Posterior cingulate gyrus (tissue), 11 donors: ENCODE data around the gene SYT12.
"Not testable (repeated sequence)": the region's sequence is repeated elsewhere in the genome, so short reads cannot be mapped to it uniquely, and the experiment has no call there.

Source experiments
- DNase-seq, 10 donors: peaks; one replicate each; pipeline versions ENCODE4 v3.0.0 to v3.0.0-alpha.2; 2020 to 2021; ENCODE audit warnings: mixed read lengths in 3 of 10
- intact Hi-C: fragments of 100-400 bp; cut with DNase I; formaldehyde crosslinking; loops from one replicate; pipeline ENCODE4 v1.15.1; 2023

SYT12 gene

GRCh38 chr11:67022961-67023956, at the start of gene SYT12:
TSS of gene SYT12 (plus strand) at chr11:67023134. CDS start at chr11:67030145, 7,011 bp downstream.
- intact Hi-C loops = no loop called here
- peak in 9 of 10 donors; percentile 24 to 93 (median 59) for DNase-seq

GRCh38 chr11:66973956-66974580, 48.9 kb upstream of the SYT12 start:
- DNase-seq = no peak
- intact Hi-C loops = no loop called here

- intact Hi-C loops = no loop called here
- no peak for DNase-seq
These were observed 48.1 kb upstream of the SYT12 start, which contains the start of gene C11orf86 for GRCh38 chr11:66974724-66975404. TSS of gene C11orf86 (plus strand) at chr11:66975304. CDS start at chr11:66975363, 59 bp downstream.

GRCh38 chr11:66975405-66976027, 47.4 kb upstream of the SYT12 start:
- intact Hi-C loops = no loop called here
- no peak for DNase-seq

GRCh38 chr11:66976028-66976467, 46.9 kb upstream of the SYT12 start:
- intact Hi-C loops = no loop called here
- peak in 1 of 10 donors; percentile 79 for DNase-seq

- intact Hi-C loops = no loop called here
These were observed 46.0 kb upstream of the SYT12 start for GRCh38 chr11:66976925-66977324.

GRCh38 chr11:66978229-66978628, 44.7 kb upstream of the SYT12 start:
- intact Hi-C loops = no loop called here
- no peak for DNase-seq

More at GRCh38 chr11:66976925-66977324, 46.0 kb upstream of the SYT12 start:
- DNase-seq = no peak

GRCh38 chr11:66978717-66979116, 44.2 kb upstream of the SYT12 start:
- intact Hi-C loops = no loop called here
- DNase-seq = no peak

GRCh38 chr11:66979336-66979980, 43.5 kb upstream of the SYT12 start:
- DNase-seq = no peak
- intact Hi-C loops = no loop called here

GRCh38 chr11:66981976-66982578, 40.9 kb upstream of the SYT12 start:
- DNase-seq = peak in 8 of 10 donors; percentile 37 to 90 (median 54)
- intact Hi-C loops = no loop called here

- intact Hi-C loops = no loop called here
- DNase-seq = no peak
These were observed 39.5 kb upstream of the SYT12 start for GRCh38 chr11:66983275-66983924.

- intact Hi-C loops = no loop called here
- no peak for DNase-seq
These were observed 37.3 kb upstream of the SYT12 start for GRCh38 chr11:66985508-66986177.

GRCh38 chr11:66986178-66986545, 36.8 kb upstream of the SYT12 start:
- DNase-seq = no peak
- intact Hi-C loops = no loop called here

- DNase-seq = no peak
- intact Hi-C loops = no loop called here
These were observed 35.7 kb upstream of the SYT12 start for GRCh38 chr11:66987158-66987620.

GRCh38 chr11:66987924-66988637, 34.9 kb upstream of the SYT12 start:
- intact Hi-C loops = no loop called here
- DNase-seq = no peak

- intact Hi-C loops, DNase-seq: not testable (repeated sequence)
These were observed 34.2 kb upstream of the SYT12 start for GRCh38 chr11:66988741-66989140.

- DNase-seq, intact Hi-C loops: not testable (repeated sequence)
These were observed 33.6 kb upstream of the SYT12 start for GRCh38 chr11:66989360-66989759.

- intact Hi-C loops = no loop called here
- DNase-seq = no peak
These were observed 30.9 kb upstream of the SYT12 start for GRCh38 chr11:66992041-66992440.
